ENCODE data around the gene CCDC57. TPM values are rescaled to one million over a fixed set of nuclear protein-coding genes. Genes with fewer than 3 reads are reported as not detected.

The CCDC57 gene
- total and polyA plus RNA-seq, 2 of the 4 experiments (the other 2 are of a cell fraction), result 7.3 to 31.3 TPM

DNA sequence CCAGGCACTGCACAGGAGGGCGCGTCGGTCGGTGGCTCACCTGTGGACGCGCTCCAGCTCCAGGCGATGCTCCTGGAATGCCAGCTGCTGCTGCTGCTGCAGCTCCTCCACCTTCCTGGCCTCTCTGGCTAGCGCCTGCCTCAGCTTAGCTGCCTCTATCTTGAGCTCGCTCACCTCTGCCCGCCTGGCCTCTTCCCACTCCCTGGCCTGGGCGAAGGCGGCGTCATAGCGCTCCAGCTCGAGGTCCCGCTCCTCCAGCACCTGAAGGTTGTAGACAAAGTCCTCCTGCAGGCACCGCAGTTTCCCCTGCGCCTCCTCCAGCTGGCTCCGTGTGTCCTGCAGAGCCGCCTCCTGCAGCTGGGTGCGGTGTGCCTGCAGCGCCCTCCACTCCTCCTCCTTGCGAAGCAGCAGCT lies 11.1 kb downstream of the CCDC57 start:
- peaks cover 9% of the 10 kb centered on the region for H3K9me1 ChIP-seq (ENCODE audit: insufficient read depth, low read length)
- TF ChIP-seq SMC3 (IDR thresholded peaks at IDR 0.05; ENCODE audit: low read depth, low read length) (no peak), RFX5 (IDR thresholded peaks at IDR 0.05; ENCODE audit: low read depth, low read length) (no peak), CHD1 (IDR thresholded peaks at IDR 0.05; ENCODE audit: low read depth, low read length) (no peak), CEBPB (IDR thresholded peaks at IDR 0.05; ENCODE audit: low read depth, low read length) (no peak), BHLHE40 (IDR thresholded peaks at IDR 0.05; ENCODE audit: low read depth, low read length) (no peak), RAD21 (IDR thresholded peaks at IDR 0.05; ENCODE audit: low read length) (no peak), FOS (IDR thresholded peaks at IDR 0.05; ENCODE audit: low read depth, low read length) (no peak), POLR2A (IDR thresholded peaks at IDR 0.05; ENCODE audit: low read depth, low read length) (no peak)
- TF ChIP-seq, protein P1, sequence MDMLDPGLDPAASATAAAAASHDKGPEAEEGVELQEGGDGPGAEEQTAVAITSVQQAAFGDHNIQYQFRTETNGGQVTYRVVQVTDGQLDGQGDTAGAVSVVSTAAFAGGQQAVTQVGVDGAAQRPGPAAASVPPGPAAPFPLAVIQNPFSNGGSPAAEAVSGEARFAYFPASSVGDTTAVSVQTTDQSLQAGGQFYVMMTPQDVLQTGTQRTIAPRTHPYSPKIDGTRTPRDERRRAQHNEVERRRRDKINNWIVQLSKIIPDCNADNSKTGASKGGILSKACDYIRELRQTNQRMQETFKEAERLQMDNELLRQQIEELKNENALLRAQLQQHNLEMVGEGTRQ (IDR thresholded peaks at IDR 0.05; ENCODE audit: low read depth, low read length), result no peak
- TF ChIP-seq, protein P2, sequence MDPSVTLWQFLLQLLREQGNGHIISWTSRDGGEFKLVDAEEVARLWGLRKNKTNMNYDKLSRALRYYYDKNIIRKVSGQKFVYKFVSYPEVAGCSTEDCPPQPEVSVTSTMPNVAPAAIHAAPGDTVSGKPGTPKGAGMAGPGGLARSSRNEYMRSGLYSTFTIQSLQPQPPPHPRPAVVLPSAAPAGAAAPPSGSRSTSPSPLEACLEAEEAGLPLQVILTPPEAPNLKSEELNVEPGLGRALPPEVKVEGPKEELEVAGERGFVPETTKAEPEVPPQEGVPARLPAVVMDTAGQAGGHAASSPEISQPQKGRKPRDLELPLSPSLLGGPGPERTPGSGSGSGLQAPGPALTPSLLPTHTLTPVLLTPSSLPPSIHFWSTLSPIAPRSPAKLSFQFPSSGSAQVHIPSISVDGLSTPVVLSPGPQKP (IDR thresholded peaks at IDR 0.05; ENCODE audit: borderline replicate concordance, low read depth, low read length), result no peak
- H3K36me3 ChIP-seq (ENCODE audit: control insufficient read depth, insufficient read depth, low read length), result peaks cover 16% of the 10 kb centered on the region
- in situ Hi-C loops (cut with MboI; ENCODE audit: low sequenced_read_pairs), result no loop called here
- no peak overlapping the region for H4K5ac ChIP-seq (ENCODE audit: low read depth, low read length)
- peaks cover 18% of the 10 kb centered on the region for H4K20me1 ChIP-seq (ENCODE audit: insufficient read depth, low read length)
- H3K4me3 ChIP-seq (ENCODE audit: insufficient read depth, low read depth, low read length), result no peak overlapping the region
- peak overlapping the region; percentile 13 for H2AFZ ChIP-seq (replicated peaks; ENCODE audit: low read length, poor library complexity)
- H2BK5ac ChIP-seq (ENCODE audit: low read depth, low read length, poor library complexity, severe bottlenecking), result no peak overlapping the region
- H2AK9ac ChIP-seq (replicated peaks; ENCODE audit: low read depth, low read length, poor library complexity), result no peak overlapping the region
- no peak overlapping the region for H4K8ac ChIP-seq (ENCODE audit: low read depth in 2 of 2, low read length in 2 of 2)
- no TSS peak for BruUV-seq (replicated peaks)
- no peak overlapping the region for H3K27ac ChIP-seq (ENCODE audit: insufficient read depth, low read length)
- ATAC-seq (ENCODE audit: low read depth) (no peak), DNase-seq (no peak)
- H3K79me1 ChIP-seq (ENCODE audit: low read depth in 1 of 2, low read length in 2 of 2), result peaks cover 12 to 40% of the 10 kb centered on the region in 2 experiments
- H2BK20ac ChIP-seq (ENCODE audit: low read depth, low read length), result no peak overlapping the region
- no peak overlapping the region for H2BK15ac ChIP-seq (ENCODE audit: low read depth, low read length)
- H3K23ac ChIP-seq (ENCODE audit: low read depth, low read length), result no peak overlapping the region
- H4K91ac ChIP-seq (ENCODE audit: insufficient read depth, low read depth, low read length), result no peak overlapping the region
- H3K18ac ChIP-seq (ENCODE audit: low read depth, low read length), result no peak overlapping the region
- no peak overlapping the region for H2BK120ac ChIP-seq (ENCODE audit: low read depth, low read length)
- H3K4me1 ChIP-seq (ENCODE audit: control insufficient read depth, insufficient read depth, low read length), result peaks cover 11% of the 10 kb centered on the region
- dilution Hi-C loops (cut with HindIII; ENCODE audit: low sequenced_read_pairs, unreplicated experiment), result no loop called here
- 96% methylated on average over 15 of the region's 23 CpGs; no CpG with 5 or more reads in 1 of the 2 experiments for WGBS, 2 experiments (ENCODE audit: extremely low coverage in 2 of 2, insufficient read length in 1 of 2)
- POLR2A ChIA-PET (ENCODE audit: unreplicated experiment), result no interaction called here
- CTCF ChIA-PET, result no interaction called here
- no peak overlapping the region for H2AK5ac ChIP-seq (ENCODE audit: low read depth, low read length)
- H3K56ac ChIP-seq (ENCODE audit: extremely low read depth, insufficient read depth, low read length), result no peak overlapping the region
- no peak overlapping the region for H3K4me2 ChIP-seq (ENCODE audit: low read depth, low read length)
- intact Hi-C loops (cut with micrococcal nuclease), result no loop called here
- no peaks in the 10 kb centered on the region for H3K27me3 ChIP-seq (ENCODE audit: control insufficient read depth, insufficient read depth, low read length)
- no peaks in the 10 kb centered on the region for H3K9me3 ChIP-seq (ENCODE audit: control insufficient read depth, insufficient read depth, low read length)
- no peak overlapping the region for H3K9ac ChIP-seq (ENCODE audit: low read depth, low read length)
- no peak overlapping the region for H3K14ac ChIP-seq (replicated peaks; ENCODE audit: low read depth, low read length)
- H3K4ac ChIP-seq (ENCODE audit: low read depth, low read length), result no peak overlapping the region

Measured in IMR-90 (cell line).